Effector CD8-positive, alpha-beta T cell (primary cell): ENCODE results near the gene RALGPS1.
"Not testable (repeated sequence)": the region's sequence is repeated elsewhere in the genome, so short reads cannot be mapped to it uniquely, and the experiment has no call there.

ENCODE experiments used
- DNase-seq: peaks from one replicate; lab custom pipeline; 2025; lab: John Stamatoyannopoulos, UW

Gene RALGPS1

GRCh38 chr9:127136880-127137639, 222.5 kb downstream of the RALGPS1 start:
- no peak for DNase-seq

DNA sequence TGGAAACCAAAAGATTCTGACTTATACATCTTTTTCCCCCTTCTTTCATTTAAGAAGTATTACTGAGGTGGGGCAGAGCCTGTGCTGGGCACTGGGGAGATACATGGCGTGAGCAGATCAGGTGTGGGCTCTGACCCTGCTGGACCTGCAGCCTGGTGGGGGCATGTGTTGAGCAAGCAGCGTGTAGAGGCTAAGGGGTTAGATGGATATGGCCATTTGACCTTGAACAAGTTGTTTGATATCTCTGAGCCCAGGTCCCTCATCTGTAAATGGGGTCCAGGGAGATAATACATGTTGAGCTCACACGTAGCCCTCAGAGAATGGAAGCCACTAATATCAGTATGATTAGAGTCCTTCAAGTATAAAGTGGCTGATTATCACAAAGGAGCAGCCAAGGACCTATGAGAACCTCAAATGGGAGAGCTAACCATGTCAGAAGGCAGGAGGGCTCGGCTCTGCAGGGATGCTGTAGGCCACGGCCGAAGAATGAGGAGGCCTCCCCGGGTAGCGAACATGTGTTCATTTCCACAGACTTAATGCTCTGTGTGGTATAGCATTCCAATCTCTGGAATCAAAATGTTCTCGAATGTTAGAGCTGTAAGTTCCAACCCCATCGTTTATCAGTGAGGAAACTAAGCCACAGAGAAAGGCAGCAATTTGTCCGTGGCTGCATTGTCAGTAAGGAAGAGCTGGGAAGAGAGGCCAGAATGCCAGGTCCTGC, 223.2 kb downstream of the RALGPS1 start:
- DNase-seq, result no peak

DNA sequence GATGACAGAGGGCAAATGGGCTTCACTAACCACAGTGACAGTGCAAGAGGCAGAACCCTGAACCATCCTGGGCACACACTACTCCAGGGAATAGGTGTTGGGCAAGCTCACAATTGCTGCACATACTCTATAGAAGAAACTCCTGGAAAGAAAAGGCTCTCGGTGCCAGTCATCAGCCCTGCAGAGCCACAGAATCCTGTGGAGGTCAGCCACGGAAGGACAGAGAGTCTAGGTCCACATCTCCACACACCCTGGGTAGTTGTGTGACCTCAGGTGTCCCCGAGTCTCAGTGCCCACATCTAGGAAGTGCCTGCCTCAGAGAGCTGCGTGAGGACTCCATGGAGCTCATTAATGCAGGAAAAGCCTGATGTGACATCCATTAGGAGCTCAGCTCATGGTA, 223.9 kb downstream of the RALGPS1 start:
- DNase-seq, result no peak

DNA sequence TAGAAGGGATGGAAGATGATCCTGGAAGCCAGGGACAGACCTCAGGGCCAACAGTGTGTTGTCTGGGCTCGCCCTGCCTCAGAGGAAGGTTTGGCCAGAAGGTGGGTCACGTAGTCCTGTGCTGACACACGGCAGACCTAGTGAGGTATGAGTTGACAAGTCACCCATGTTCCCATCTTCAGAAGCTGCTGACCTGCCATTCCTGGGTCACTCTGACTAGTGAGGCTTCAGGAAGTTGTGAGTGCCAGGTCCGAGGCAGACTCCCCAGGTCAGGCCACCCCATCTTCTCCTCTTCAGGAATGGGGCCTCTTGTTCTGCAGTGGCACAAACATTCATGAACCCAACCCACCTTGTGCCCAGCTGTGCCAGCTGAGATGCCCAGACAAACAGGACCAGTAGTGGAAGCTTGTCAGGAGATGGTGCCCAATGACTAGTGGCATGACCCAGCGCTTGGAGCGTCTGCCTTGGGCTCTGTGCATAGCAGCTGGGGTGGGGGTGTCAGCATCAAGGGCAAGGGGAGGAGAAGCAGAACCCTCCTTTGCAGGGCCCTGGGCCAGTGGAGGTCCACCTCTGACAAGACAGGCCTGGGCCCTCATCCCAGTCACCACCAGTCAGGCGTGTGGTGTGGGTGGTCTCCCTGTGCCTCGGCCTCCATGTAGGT, 224.6 kb downstream of the RALGPS1 start:
- no peak for DNase-seq

DNA sequence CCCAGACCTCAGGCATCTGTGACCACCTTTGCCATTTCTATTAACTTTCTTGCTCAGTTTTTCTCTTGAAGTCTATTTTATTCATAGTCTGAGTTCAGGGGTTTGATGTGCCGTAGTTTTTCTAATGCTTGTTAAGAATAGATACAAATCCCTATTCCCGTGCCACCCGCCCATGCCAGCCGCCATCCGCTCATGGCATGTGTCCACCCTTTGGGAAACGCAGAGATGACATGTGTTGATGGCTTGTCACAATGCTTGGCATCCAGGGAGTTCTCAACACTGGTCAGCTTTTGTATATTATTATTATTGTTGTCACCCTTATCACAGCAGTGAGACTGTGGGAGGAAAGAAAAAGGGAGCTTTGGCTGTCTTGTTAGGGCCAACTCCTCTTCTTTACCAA, 225.2 kb downstream of the RALGPS1 start:
- no peak for DNase-seq

DNA sequence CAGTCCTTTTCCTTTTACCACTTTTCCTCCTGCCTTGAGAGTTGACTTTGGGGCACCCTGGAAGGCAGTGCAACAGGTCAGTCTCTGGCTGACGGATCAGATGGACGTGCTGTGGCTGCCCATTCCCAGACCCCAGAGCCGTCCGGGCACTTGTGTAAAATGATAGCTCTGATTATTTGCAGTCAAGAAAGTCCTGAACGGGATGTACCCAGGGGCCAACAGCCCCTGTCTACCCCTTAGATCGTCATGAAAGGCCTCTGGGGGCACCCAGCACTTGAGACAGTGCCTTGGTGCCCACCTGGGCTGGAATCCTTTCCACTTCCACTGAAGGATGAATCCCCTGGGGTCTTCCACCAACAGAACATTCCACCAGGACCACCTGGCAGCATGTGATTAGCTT, 225.6 kb downstream of the RALGPS1 start:
- DNase-seq, result no peak

- no peak for DNase-seq
Observed at GRCh38 chr9:127140842-127141675, 226.5 kb downstream of the RALGPS1 start.

- DNase-seq, result no peak
Observed at GRCh38 chr9:127142291-127142690, 227.7 kb downstream of the RALGPS1 start.

DNA sequence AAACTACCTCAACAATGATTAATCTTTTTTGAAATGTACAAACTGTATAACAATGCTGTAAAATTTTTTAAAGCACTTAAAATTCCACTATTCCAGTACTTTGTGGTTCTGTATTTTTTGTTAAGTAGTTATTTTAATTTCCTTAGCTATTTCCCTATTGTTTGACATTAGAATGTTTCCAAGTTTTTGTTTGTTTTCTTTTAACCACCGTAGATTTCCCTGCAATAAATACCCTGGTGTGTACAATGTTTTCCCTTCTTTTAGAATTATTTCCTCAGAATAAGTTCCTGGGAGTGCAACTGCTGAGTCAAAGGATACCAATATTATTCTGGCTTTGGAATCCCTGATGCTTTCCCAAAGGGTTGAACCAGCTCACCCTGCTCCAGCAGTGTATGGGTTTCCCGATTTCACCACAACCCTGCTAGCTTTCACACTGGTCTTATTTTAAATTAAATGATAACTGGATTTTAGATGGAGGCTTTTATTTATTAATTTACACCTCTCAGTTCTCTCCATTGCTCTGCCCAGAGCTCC, 228.4 kb downstream of the RALGPS1 start:
- no peak for DNase-seq

- DNase-seq, result no peak
Observed at GRCh38 chr9:127143920-127144465, 229.4 kb downstream of the RALGPS1 start.

GRCh38 chr9:127144670-127145445, 230.3 kb downstream of the RALGPS1 start:
- no peak for DNase-seq

DNA sequence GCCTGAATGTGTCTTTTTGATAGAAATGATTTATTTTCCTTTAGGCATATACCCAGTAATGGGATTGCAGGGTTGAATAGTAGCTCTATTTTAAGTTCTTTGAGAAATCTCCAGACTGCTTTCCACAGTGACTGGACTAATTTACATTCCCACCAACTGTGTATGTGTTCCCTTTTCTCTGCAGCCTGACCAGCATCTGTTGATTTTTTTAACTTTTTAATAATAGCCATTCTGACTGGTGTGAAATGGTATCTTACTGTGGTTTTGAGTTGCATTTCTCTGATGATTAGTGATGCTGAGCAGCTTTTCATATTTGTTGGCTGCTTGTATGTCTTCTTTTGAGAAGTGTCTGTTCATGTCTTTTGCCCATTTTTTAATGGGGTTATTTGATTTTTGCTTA, 232.3 kb downstream of the RALGPS1 start:
- DNase-seq, result not testable (repeated sequence)

DNA sequence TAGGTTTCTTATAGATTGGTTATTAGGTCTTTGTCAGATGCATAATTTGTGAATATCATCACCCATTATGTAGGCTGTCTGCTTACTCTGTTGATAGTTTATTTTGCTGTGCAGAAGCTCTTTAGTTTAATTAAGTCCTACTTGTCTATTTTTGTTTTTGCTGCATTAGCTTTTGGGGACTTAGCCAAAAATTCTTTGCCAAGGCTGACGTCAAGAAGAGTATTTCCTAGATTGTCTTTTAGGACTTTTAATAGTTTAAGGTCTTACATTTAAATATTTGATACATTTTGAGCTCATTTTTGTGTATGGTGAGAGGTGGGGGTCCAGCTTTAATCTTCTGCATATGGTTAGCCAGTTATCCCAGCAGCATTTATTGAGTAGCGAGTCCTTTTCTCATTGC, 232.7 kb downstream of the RALGPS1 start:
- DNase-seq, result no peak

DNA sequence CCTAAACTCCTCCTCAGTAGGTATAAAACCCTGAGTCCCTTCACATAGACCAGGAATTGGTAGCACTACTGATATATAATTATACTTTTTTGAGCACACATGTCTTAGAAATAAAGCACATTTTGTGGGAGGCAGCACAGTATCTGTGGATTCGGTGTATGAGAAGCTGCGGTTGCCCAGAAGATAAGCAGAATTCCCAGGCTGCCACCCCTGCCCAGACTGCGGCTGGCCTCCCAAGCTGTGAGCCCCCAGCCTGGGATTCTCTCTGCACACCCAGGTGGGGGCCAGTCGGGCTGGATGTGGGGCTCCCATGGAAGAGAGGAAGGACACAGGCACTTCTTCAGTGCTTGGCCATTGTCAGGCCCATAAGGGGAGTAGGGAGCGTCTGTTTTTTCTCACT, 233.4 kb downstream of the RALGPS1 start:
- DNase-seq, result no peak

- DNase-seq, result no peak
Observed at GRCh38 chr9:127149010-127149409, 234.4 kb downstream of the RALGPS1 start.

DNA sequence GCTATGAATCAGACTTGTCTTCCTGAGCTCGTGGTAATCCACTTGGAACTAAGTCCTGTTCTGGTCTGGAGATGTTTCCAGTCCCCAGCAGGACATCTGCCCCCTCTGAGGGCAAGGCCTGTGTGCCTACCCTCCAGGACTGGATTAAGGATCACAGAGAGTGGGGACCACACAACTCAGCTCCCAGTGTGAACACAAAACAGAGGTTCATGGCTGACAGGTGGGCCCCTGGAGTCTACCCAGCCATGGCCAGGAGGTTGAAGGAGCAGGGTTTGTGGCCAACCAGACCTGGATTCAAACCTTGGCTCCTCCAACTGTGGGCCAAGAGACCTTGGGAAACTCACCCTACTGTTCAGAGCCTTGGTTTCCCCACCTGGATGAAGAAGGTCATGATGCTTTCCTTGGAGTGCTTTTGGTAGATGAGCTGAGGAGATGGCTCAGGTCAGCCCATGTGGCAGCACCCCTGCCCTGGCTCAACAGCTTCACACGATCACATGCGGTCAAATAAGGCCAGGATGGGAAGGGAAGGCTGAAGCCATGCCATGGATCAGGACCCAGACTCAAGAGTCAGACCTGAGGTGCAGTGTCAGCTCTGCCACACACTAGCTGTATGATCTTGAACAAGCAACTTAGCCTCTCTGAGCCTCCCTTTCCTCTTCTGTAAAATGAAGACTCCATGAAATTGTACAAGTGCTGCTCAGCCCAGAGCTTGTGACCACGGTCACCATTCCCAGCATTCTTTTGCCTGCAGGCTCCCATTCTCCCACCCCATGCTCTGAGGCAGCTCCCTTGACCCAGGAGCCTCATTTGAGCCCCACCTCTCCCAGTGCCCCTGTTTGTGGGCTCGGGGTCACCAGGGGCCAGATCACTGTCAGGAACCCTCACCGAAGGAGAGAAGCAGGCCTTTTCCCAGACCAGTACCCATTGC, 235.1 kb downstream of the RALGPS1 start:
- no peak for DNase-seq

GRCh38 chr9:127153501-127153900, 238.9 kb downstream of the RALGPS1 start:
- no peak for DNase-seq

GRCh38 chr9:127154003-127154389, 239.4 kb downstream of the RALGPS1 start:
- DNase-seq, result no peak

GRCh38 chr9:127154390-127155191, 240.0 kb downstream of the RALGPS1 start:
- no peak for DNase-seq
